Measurements from ENCODE around the gene PRKN. TPM values are rescaled to one million over a fixed set of nuclear protein-coding genes. Genes with fewer than 3 reads are reported as not detected.

PRKN gene
- total RNA-seq, 1 experiment from 2014 or later: 0.46 TPM

GRCh38 chr6:162674452-162674851 lies 53.1 kb downstream of the PRKN start:
- Histone ChIP-seq H3K27ac (ENCODE audit: low read length) (no peak overlapping the region), H3K27me3 (ENCODE audit: control insufficient read depth, insufficient read depth, low read length) (no peaks in the 10 kb centered on the region), H3K4me3 (ENCODE audit: low read depth in 2 of 2, low read length in 2 of 2) (no peak overlapping the region), H3K36me3 (ENCODE audit: control insufficient read depth, insufficient read depth, low read length) (no peaks in the 10 kb centered on the region), H3K9me3 (ENCODE audit: control insufficient read depth, insufficient read depth, low read depth, low read length) (no peaks in the 10 kb centered on the region), H3K4me1 (ENCODE audit: control insufficient read depth, insufficient read depth, low read length) (no peaks in the 10 kb centered on the region)
- ATAC-seq: no peak
- DNase-seq (ENCODE audit: low read depth, low spot score): no peak
- in situ Hi-C loops (cut with HindIII; ENCODE audit: low pct_unique_long_range_greater_than_20kb, low sequenced_read_pairs): no loop called here
- no TSS peak for BruUV-seq (replicated peaks)
- ChIA-PET CTCF (no interaction called here), POLR2A (no interaction called here)
- TF ChIP-seq, protein P1, sequence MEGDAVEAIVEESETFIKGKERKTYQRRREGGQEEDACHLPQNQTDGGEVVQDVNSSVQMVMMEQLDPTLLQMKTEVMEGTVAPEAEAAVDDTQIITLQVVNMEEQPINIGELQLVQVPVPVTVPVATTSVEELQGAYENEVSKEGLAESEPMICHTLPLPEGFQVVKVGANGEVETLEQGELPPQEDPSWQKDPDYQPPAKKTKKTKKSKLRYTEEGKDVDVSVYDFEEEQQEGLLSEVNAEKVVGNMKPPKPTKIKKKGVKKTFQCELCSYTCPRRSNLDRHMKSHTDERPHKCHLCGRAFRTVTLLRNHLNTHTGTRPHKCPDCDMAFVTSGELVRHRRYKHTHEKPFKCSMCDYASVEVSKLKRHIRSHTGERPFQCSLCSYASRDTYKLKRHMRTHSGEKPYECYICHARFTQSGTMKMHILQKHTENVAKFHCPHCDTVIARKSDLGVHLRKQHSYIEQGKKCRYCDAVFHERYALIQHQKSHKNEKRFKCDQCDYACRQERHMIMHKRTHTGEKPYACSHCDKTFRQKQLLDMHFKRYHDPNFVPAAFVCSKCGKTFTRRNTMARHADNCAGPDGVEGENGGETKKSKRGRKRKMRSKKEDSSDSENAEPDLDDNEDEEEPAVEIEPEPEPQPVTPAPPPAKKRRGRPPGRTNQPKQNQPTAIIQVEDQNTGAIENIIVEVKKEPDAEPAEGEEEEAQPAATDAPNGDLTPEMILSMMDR (IDR thresholded peaks at IDR 0.05): no peak
- TF ChIP-seq SIN3A (IDR thresholded peaks at IDR 0.05; ENCODE audit: borderline replicate concordance, insufficient read depth, low read depth, low read length) (no peak), REST (IDR thresholded peaks at IDR 0.05; ENCODE audit: insufficient read depth in 1 of 2, low read depth in 2 of 2, low read length in 1 of 2) (no peak), POLR2AphosphoS5 (IDR thresholded peaks at IDR 0.05; ENCODE audit: low read depth, low read length) (no peak), TCF7L2 (IDR thresholded peaks at IDR 0.05; ENCODE audit: low read depth, low read length) (no peak)
- intact Hi-C loops (cut with micrococcal nuclease; ENCODE audit: unreplicated experiment): no loop called here

- in situ Hi-C loops (cut with HindIII; ENCODE audit: low pct_unique_long_range_greater_than_20kb, low sequenced_read_pairs): no loop called here
- ATAC-seq (no peak), DNase-seq (ENCODE audit: low read depth, low spot score) (no peak)
- Histone ChIP-seq H3K4me3 (ENCODE audit: low read depth in 2 of 2, low read length in 2 of 2) (no peak overlapping the region), H3K27me3 (ENCODE audit: control insufficient read depth, insufficient read depth, low read length) (no peaks in the 10 kb centered on the region), H3K36me3 (ENCODE audit: control insufficient read depth, insufficient read depth, low read length) (no peaks in the 10 kb centered on the region), H3K27ac (ENCODE audit: low read length) (no peak overlapping the region), H3K9me3 (ENCODE audit: control insufficient read depth, insufficient read depth, low read depth, low read length) (no peaks in the 10 kb centered on the region), H3K4me1 (ENCODE audit: control insufficient read depth, insufficient read depth, low read length) (no peaks in the 10 kb centered on the region)
- intact Hi-C loops (cut with micrococcal nuclease; ENCODE audit: unreplicated experiment): no loop called here
- ChIA-PET CTCF (no interaction called here), POLR2A (no interaction called here)
- no TSS peak for BruUV-seq (replicated peaks)
- TF ChIP-seq, protein P1 (IDR thresholded peaks at IDR 0.05): no peak
- TF ChIP-seq REST (IDR thresholded peaks at IDR 0.05; ENCODE audit: insufficient read depth in 1 of 2, low read depth in 2 of 2, low read length in 1 of 2) (no peak), SIN3A (IDR thresholded peaks at IDR 0.05; ENCODE audit: borderline replicate concordance, insufficient read depth, low read depth, low read length) (no peak), POLR2AphosphoS5 (IDR thresholded peaks at IDR 0.05; ENCODE audit: low read depth, low read length) (no peak), TCF7L2 (IDR thresholded peaks at IDR 0.05; ENCODE audit: low read depth, low read length) (no peak)
Observed at GRCh38 chr6:162671580-162672165, 55.9 kb downstream of the PRKN start.
